HG03095 (cell line): ENCODE results near the gene TRIO.
A peak's percentile ranks its signal among the peaks of the same experiment; 100 is the strongest.

Experiments
- ATAC-seq: cut with Tn5 transposase; IDR thresholded peaks from one replicate; pipeline ENCODE4 v1.9.1; 2021; ENCODE audit warnings: moderate library complexity; ENCODE audit not compliant: unreplicated experiment

The TRIO gene

DNA sequence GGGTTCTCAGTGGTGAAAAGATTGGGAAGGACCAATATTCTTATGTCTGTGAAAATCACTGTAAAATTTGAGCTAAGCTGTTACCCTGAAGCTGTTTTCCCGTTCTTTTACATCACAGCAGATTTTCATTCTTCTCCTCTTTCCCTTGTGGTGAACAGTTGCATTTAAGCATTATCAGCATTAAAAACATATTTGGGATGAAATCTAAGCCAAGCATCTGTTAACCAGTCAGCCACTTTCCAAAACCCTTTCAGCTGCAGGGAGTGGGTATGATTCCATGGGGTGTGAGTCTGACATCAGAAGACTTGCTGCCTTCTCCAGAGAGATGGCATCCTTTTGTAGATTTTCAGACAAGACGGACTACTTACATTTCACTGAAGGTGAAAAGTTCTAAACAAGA lies 97.2 kb downstream of the TRIO start:
- ATAC-seq = no peak

DNA sequence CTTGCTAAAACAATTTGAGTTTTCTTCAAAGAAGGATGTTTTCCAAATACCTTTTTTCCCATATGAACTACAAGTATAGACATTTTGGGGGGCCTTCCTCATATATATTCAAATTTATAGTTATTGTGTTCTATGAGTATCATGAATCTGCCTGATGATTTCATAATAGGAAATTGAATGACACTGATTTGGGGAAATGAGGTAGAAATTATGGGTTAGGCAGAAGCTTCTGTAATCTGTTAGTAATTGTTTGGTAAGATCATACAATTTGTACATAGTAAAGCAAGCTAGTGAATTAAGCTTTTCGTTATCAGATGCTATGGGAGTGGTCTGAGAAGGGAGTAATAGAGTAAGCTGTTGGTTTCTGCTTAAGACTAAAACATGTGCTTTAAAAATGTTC lies 98.0 kb downstream of the TRIO start:
- ATAC-seq = no peak

DNA sequence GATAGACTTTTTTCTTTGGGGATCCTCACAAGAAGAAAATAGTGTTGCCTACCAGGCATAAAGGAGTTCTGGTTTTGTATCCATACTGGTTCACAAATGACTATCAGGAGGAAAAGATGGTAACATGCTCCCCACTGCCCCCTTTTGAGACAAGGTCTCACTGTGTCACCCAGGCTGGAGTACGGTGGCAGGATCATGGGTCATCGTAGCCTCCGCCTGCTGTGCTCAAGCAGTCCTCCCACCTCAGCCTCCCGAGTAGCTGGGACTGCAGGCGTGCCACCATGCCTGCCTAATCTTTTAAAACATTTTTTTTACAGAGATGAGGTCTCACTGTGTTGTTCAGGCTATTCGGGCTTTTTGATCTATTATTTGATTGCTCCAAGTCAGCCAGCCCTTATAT lies 99.3 kb downstream of the TRIO start:
- no peak for ATAC-seq

DNA sequence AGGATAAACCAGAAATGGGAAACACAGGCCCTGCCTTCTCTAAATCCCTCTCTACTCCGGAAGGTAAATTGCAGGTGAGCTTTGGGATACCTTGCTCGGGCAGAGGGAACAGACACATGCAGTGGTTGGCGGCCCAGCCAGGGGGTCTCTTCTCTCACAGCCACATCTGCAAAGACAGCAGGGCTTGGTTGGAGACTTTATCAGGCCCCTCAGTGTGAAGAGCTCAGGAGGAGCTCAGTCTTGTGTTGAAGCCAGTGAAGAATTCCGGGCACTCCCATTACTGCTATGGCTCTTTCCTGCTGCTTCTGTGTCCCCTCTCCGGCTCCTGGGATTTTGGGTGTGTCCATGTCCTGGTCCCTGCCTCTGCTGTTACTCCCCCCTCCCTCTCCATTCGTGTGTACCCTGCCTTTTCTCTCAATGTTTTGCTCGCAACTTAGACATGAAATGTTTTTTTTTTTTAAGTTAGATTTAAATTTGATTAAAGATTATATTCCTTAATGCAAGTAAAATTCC lies 99.8 kb downstream of the TRIO start:
- no peak for ATAC-seq

DNA sequence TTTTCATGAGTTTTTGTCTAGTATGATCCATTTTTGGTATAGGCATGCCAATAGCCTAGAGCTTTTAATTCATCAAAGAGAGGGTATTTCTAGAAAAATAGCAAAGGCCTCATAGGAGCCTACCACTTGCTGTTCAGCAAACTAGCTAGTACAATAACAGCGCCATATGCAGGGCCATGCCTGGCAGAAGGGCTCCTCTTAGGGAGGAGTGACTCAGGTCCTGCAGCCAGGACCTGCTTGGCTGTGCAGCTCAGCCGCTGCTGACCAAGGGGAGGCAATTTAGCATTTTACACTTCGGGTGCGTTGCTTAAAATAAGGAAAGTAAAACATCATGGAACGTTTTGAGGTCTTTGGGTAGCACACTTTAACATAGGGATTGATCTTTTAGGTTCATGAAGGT lies 100.6 kb downstream of the TRIO start:
- ATAC-seq = no peak

DNA sequence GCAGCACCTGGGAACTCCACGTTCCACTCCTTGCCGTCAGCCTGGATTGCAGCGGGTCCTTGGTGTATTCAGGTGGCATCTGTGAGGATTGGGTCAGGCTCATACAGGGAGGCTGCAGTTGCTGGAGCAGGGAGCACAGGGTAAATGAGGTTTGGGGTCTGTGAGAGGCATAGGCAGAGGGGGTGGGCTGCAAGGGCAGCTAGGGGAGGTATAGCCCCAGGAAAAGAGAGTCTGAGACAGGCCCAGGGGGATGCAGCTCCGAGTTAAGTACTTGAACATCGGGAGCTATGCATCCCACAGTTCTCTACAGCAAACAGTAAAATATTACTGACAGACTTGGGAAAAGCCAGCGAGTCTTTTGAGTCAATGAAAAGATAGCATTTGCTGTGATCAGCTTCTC lies 101.6 kb downstream of the TRIO start:
- ATAC-seq = no peak

DNA sequence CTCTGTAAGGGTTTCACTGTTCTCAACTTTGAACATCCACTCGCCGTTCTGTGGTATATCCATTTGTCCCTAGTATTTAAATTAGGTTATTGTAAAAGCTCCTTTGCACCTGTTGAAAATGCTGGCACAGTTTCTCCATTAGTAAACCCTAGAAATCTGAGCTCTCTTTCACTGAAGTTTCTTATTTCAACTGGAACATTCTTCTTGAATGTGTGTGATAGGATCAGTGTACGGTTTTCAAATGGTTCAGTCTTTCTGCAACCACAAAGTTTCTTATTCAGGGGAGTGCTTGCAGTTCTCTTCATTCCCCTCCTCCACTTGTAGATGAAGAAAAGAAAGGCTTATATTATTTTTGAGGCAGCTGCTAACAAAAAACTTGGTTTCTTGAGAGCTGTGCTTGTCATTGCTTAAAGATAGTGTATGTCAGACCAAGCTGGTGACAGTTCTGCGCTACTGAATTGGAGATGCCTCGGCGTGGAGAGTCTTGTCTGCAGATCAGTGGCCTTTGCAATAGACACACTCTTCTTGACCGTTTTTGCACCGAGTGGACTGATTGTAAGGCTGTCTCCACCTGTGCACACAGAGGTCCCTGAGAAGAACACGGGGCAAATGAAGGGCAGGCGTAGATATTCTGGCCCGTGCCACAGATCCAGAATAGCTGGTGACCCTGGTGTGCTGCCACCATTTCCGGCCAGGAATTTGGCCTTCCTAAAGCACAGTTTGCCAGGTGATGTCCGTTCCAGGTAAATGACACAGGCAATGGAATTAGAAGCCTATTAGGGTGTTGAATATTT lies 102.2 kb downstream of the TRIO start:
- no peak for ATAC-seq

DNA sequence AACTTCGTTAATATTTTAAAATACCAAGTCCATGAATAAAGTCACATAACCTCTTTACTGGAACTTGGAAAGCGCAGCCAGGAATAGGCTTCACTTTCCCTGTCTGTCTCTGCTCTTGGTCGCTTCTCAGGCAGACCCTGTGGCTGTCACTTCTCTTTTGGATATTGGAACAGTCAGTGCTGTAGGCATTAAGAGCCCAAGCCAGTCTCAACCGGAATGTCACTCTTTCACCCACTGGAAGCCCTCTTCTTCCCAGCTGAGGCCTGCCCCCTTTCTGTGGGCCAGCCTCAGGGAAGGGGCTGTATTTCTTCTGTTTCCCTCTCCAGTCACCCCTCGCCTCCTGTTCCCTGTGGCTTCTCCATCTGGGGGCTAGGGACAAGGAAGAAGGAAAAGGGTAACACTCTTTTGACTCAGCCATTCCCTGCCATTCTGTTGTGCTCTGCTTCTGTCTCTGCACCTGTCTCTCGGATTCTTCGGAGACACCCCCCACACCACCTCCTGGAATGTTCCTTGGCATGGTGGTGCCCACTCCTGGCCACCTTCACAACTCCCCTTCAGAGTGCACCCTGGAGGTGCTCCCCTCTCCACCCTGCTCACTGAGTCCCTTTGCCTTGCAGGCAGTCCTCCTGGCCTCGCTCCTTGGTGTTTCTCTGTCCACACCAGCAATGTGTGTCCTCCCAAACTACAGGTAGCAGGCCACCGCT lies 103.4 kb downstream of the TRIO start:
- ATAC-seq = no peak

DNA sequence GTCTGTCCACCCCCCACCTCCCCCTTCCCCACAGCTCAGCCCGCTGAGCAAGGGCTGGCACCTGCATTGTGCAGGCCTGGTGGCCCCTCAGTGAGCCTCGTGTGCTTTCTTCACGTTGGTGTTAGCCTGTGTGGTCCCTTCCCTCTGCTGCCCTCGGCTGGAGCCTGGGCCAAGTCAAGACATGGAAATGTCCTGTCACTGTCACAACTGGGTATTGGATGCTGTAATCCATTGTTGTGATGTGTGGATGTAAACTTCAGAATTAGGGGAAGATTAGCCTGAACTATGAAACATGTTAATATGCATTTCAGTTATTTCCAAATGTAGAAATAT lies 103.9 kb downstream of the TRIO start:
- no peak for ATAC-seq

DNA sequence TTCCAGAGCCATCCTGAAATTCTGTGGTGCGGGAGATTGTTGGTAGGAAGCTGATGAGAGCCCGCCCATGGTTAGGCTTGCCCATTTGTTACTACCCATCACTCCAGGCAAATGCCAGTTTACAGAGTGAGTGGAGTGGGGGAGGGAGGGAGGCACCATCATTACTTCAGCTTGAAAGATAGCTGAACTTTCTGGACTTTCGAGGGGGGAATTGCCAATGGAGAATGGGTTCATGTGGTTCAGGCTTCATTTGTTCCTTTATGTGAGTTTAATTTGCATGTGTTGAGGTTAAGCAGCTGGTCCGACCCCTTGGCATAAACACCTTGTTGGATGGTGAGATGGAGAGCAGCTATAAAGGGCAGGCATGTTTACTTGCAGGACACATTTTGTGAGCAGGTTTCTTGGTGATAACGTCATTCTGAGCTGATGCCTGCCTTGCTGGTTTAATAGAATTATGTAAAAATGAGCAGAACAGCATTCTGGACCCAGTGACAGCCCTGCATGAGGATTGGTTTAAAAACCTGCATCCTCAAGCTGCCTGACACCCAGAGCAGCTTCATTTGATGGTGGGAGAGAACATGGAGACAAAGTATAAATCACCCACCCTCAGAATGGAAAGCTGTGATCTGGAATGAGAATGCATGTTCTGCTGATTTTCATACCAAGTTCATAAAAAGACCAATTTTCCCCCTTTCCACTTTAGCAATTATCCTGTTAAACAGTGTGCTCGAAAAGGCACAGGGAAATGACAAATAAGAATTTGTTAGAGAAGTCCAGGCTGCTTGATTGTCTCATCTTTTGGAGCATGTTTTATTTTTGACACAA lies 106.3 kb downstream of the TRIO start:
- ATAC-seq = no peak

DNA sequence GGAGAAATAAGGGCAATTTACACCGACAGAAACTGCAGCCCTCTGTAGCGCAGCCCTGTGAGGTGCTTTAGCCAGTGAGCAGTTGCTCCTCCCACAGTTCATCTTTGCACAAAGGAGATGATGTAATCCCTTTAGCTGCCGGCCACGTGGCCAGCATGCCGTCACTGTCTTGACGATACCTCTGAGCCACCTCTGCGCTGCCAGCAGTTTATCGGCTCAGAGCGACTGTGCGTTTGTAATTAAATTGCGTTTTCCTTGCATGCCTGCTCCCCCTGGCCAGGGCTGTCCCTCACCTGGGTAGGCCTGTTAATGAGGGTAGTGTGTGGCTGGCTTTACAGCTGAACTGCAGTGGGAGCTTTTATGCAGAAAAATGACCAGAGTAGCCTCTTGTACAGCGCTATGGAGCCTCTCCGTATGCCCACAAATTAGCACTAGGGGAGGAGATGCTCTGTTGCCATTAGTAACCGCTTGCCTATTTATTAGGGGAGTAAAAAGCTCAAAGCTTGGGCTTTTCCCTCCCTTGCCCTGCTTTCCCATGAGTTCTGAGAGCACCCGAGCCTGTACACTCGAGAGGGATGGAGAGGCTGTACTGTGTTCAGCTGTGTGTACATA lies 107.0 kb downstream of the TRIO start:
- no peak for ATAC-seq

DNA sequence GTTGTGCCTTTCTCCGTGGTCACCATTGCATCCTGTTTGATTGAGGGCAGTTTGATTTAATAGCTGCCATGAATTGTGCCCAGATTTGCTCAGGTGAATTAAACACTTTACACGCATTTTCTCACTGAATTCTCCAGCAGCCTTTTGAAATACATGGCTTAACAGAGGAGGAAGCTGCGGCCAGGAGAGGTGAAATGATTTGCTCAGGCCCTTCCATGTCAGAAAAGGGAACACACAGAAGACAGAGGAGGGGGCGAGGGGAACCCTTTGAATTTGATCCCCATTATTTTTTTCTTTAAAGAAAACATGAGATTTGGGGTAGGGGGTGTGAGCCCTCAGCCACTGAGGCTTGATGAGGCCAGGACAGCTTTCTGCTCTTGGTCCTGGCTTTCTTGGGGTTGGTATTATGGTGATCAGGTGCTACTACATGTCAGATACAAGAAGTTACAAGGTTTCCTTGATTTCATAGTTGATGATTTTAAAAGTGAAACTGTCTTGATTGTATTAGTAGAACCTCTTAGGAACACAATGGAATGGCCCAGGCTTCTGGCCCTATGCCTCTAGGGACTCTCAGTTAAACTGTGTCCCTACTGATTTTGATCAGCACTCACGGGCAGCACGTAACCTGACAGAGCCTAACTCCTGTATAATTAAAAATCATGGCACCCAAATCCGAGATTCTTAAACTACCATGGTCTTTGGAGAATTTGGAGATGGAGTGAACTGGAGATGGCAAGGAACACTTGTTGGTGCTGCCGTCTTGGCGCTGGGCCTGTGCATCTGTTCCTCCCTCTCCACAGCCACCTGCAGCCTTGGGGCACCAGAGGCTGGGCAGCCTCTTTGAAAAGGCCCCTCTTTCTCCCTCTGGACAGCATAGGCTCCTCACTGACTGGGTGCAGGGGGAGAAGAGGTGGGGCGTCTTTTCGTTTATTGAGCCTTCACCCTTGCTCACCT lies 107.9 kb downstream of the TRIO start:
- peak; percentile 41 for ATAC-seq

DNA sequence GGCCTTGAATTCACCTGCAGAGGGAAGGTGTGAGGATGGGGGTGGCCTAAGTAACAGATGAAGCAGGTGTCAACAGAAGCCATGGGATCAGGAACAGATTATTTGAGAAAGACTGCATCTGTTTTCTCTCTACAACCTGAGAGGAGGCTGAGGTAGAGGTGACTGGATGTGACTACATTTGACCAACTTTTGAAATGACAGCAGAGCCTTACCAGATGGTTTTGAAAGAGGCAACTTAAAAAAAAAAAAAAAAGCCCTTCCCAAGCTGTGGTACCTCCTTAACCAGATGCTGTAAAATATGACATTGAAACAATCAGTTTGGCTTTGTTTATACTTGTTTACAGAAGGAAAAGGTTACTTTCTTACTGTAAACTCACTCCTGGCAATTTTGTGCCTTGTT lies 108.6 kb downstream of the TRIO start:
- ATAC-seq = peak; percentile 44

DNA sequence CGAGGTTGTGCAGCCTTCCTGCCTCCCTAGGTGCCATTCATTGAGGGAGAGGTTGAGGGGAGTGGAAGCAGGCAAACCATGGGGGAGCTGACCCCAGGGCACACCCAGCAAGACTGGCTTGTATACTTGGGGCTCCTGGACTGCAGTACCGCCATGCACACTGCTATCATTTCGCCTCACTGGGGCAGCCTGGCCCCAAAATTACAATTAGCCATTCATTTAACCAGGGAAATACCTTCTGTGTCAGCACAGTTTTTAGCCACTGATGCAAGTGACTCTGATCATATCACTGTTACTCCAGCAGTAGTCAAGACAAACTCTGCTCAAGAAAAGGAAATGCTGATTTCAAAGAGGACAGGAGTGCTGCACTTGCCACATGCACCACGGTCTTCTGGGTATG lies 109.7 kb downstream of the TRIO start:
- no peak for ATAC-seq

DNA sequence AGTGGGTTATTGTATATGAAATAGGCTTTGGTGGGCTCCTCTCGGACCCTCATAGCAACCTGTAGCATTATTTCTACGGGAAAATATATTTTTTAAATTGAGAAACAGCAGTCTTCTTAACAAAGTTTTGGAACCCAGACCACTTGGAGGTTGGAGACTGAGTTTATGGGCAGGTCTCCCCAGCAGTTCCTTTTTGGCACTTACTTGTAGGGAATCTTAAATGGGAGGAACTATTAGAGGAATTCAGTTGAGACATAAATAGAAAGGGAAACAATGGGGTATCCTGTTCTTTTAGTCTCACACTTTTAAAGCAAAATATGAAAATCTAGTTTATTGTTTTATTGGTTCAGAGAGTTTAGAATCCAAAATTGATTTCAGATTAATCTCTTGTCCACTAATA lies 111.5 kb downstream of the TRIO start:
- ATAC-seq = no peak

DNA sequence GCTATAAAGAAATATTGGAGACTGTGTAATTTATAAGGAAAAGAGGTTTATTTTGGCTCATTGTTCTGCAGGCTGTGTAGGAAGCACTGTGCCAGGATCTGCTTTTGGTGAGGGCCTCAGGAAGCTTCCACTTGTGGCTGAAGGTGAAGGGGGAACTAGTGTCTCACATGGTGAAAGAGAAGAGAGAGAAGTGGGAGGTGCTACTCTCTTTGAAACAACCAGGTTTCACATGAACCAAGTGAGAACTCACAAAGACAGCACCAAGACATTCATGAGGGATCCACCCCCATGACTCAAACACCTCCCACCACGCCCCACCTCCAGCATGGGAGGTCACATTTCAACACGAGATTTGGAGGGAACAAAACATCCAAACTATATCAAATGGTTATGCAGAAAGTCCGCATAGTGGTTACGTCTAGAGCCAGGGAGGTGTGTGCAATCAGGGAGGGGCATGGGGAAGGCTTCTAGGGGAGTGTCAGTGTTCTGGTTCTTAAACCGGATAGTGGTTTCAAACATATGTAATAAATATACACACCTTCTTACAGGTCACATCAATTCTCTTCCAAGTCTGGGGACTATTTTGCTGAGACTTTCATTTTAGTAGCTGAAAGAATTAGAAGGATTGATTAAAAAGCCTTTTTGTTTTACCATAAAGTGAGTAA lies 113.0 kb downstream of the TRIO start:
- ATAC-seq = no peak

DNA sequence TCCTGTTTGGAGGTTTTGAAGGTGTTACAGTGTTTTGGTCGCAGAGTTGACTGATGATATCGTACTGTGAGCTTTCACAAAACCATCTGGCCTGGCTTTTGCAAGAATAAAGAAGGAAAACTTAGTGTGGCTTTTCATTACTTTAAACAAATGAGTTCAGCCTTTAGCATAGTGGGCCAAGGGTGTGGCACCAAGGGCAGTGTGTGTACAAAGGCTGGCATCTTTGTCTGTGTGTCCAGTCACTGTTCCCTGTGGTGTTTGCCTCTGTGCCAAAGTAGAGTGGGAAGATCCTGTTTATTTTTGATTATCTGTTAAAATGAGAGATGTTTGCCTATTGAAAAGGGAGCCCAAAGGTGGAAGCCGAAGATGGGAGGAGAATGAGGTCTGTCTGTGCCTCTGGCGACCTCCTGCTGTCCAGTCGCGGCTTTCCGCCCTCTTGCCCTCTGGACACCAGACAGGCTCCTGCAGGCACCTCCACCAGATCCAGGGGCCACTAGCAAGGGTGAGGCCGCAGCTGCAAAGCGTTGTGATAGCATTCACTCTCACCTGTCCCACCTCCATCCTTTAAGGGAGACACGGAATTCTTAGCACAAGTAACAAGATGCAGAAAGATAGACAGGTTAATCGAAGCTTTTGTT lies 113.7 kb downstream of the TRIO start:
- no peak for ATAC-seq

DNA sequence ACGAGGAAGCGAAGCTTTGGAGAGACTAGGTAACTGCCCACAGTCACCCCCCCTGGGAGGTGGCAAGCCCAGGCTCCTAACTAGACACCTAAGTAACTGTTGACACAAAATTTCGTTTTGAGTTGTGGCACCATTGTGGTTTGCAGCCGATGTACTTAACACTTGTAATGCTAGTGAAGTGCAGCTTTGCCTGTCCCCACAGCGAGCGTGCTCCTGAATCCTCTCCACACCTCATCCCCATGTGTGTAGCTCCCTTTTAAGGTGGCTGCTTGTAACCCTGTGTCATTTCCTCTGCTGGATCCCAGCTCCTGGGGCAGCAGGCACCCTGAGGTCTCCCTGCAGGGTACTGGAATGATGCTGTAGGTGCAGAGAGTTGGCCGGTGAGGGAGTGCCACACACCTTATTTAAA lies 114.9 kb downstream of the TRIO start:
- ATAC-seq = peak; percentile 60

DNA sequence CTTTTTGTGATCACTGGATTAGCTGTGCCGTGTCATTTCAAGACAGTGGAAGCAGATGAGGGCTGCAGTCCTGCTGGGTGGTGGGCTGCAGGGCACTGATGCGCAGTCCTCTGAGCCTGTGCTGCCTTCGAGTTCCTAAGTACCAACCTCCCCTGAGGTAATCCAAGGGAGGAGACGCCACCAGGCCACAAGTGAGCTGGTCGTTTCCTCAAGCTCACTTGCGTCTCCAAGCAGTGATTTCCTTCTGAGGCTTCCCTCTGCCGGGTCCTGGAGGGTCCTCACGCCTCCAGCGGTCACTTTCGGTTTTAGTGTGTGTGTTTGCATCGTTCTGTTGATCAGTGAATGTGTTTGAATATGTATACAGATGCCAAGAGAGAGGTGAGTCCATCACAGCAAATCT lies 115.7 kb downstream of the TRIO start:
- ATAC-seq = peak; percentile 41
